K562 (cell line): ENCODE results near the gene ZSCAN12.

ENCODE experiments used
- ARHGAP35 ChIP-seq: fragments of 450-650 bp; IDR thresholded peaks from 2 replicates; pipeline ENCODE4 v1.6.1; 2018; ENCODE audit not compliant: partially characterized antibody
- ETV5 ChIP-seq: sonication (generic); formaldehyde crosslinking; IDR thresholded peaks from 2 replicates; pipeline ENCODE4 v1.4.0; 2020; ENCODE audit warnings: low read depth, mild to moderate bottlenecking, missing genetic modification reagents
- NFIC ChIP-seq: fragments of 450-650 bp; IDR thresholded peaks from 2 replicates; pipeline ENCODE4 v1.6.1; 2017; ENCODE audit warnings: mild to moderate bottlenecking, inconsistent platforms
- SIN3A ChIP-seq, 2 experiments: fragments of 150-350 bp in 1 of 2; IDR thresholded peaks; 2 replicates each; pipeline ENCODE4 v1.6.1; 2011 to 2016; ENCODE audit warnings: borderline replicate concordance in 2 of 2, low read depth in 2 of 2, low read length in 2 of 2, mild to moderate bottlenecking in 2 of 2, moderate library complexity in 2 of 2; ENCODE audit not compliant: control insufficient read depth in 1 of 2
- SMARCA5 ChIP-seq: fragments of 450-650 bp; IDR thresholded peaks from 2 replicates; pipeline ENCODE4 v1.6.1; 2016
- SOX6 ChIP-seq: fragments of 450-650 bp; IDR thresholded peaks from 2 replicates; pipeline ENCODE4 v1.6.1; 2014; ENCODE audit warnings: mild to moderate bottlenecking
- TCFL5 ChIP-seq: fragments of 250-450 bp; sonication (Bioruptor Pico); conservative IDR thresholded peaks from 2 replicates; pipeline ENCODE4 v1.6.1; 2021; ENCODE audit warnings: mild to moderate bottlenecking, moderate library complexity, matching md5 sums
- U2AF1 ChIP-seq: fragments of 200-400 bp; formaldehyde crosslinking; optimal IDR thresholded peaks from 2 replicates; pipeline ENCODE3; 2017; ENCODE audit warnings: mild to moderate bottlenecking, low read depth, low read length, moderate library complexity
- USF2 ChIP-seq: sonication (generic); formaldehyde crosslinking; IDR thresholded peaks from 2 replicates; pipeline ENCODE4 v1.5.0; 2020; ENCODE audit warnings: missing genetic modification reagents
- YY1 ChIP-seq, 3 experiments: IDR thresholded peaks; 2 replicates each; pipeline ENCODE4 v1.6.1; 2011; ENCODE audit warnings: low read length in 2 of 3, mild to moderate bottlenecking in 2 of 3, moderate library complexity in 2 of 3, borderline replicate concordance in 1 of 3, control low read depth in 1 of 3, low read depth in 1 of 3; ENCODE audit not compliant: insufficient read depth in 3 of 3, insufficient replicate concordance in 2 of 3, control insufficient read depth in 1 of 3, insufficient read length in 1 of 3; ENCODE audit errors: extremely low read depth in 1 of 3
- ZBTB2 ChIP-seq: fragments of 450-650 bp; IDR thresholded peaks from 2 replicates; pipeline ENCODE4 v1.6.1; 2016; ENCODE audit warnings: antibody characterized with exemption
- ZBTB26 ChIP-seq: fragments of 450-650 bp; formaldehyde crosslinking; IDR thresholded peaks from 2 replicates; pipeline ENCODE4 v1.4.0; 2022; ENCODE audit warnings: missing genetic modification characterization
- ZMIZ1 ChIP-seq, 2 experiments: fragments of 150-350 bp in 1 of 2; IDR thresholded peaks; 2 replicates each; pipeline ENCODE4 v1.6.1; 2012 to 2016; ENCODE audit warnings: low read depth in 2 of 2, low read length in 2 of 2, mild to moderate bottlenecking in 1 of 2, moderate library complexity in 1 of 2
- ZNF583 ChIP-seq: fragments of 250-450 bp; sonication (Bioruptor Pico); IDR thresholded peaks from 2 replicates; pipeline ENCODE4 v1.4.0; 2020

GRCh38 chr6:28413681-28414080, 14.1 kb upstream of the ZSCAN12 start:
- TF ChIP-seq ZNF583 (CRISPR knock-in tag): no peak
- no peak for TF ChIP-seq ZBTB2
- TF ChIP-seq SOX6: no peak
- no peak for TF ChIP-seq ARHGAP35
- peak; percentile 62 for TF ChIP-seq NFIC
- no peak for TF ChIP-seq TCFL5 (CRISPR knock-in tag)
- no peak for TF ChIP-seq ETV5
- no peak for TF ChIP-seq USF2
- TF ChIP-seq U2AF1: no peak
- no peak for TF ChIP-seq SIN3A (IDR thresholded peaks at IDR 0.05; ENCODE audit: borderline replicate concordance in 2 of 2, control insufficient read depth in 1 of 2, low read depth in 2 of 2, low read length in 2 of 2)
- TF ChIP-seq ZMIZ1 (IDR thresholded peaks at IDR 0.05; ENCODE audit: low read depth in 2 of 2, low read length in 2 of 2): no peak
- TF ChIP-seq YY1 (IDR thresholded peaks at IDR 0.05; ENCODE audit: borderline replicate concordance in 1 of 3, control insufficient read depth in 1 of 3, extremely low read depth in 1 of 3, insufficient read depth in 3 of 3, insufficient read length in 1 of 3, insufficient replicate concordance in 2 of 3, low read depth in 1 of 3, low read length in 2 of 3): no peak
- TF ChIP-seq SMARCA5: no peak
- TF ChIP-seq ZBTB26 (CRISPR knock-in tag): no peak
